OCI-LY1 (cell line): Measurements from ENCODE around the gene TMEM178B.

Source experiments
- H2AFZ ChIP-seq: fragments of 200-600 bp; sonication (generic), shearing (Covaris generic); 2 replicates; pipeline ENCODE4 v1.6.0; 2014; ENCODE audit warnings: antibody characterized with exemption, mild to moderate bottlenecking, low read length
- H3F3A ChIP-seq: fragments of 200-600 bp; sonication (generic), shearing (Covaris generic); 2 replicates; pipeline ENCODE4 v1.6.0; 2014; ENCODE audit warnings: mild to moderate bottlenecking, antibody characterized with exemption, low read length, moderate library complexity; ENCODE audit not compliant: insufficient read depth
- H3K27ac ChIP-seq: fragments of 200-600 bp; sonication (generic); 2 replicates; pipeline ENCODE4 v1.5.1; 2014; ENCODE audit warnings: low read length, mixed run types, mild to moderate bottlenecking, low read depth; ENCODE audit not compliant: poor library complexity, severe bottlenecking
- H3K27me3 ChIP-seq: fragments of 200-600 bp; sonication (generic); 2 replicates; pipeline ENCODE4 v1.6.0; 2014; ENCODE audit warnings: antibody characterized with exemption, mild to moderate bottlenecking, low read length, moderate library complexity; ENCODE audit not compliant: insufficient read depth
- H3K36me3 ChIP-seq: fragments of 200-600 bp; sonication (generic); 2 replicates; pipeline ENCODE4 v1.6.1; 2014; ENCODE audit warnings: mild to moderate bottlenecking, antibody characterized with exemption, low read length, moderate library complexity, mixed read lengths; ENCODE audit not compliant: insufficient read depth
- H3K4me1 ChIP-seq: fragments of 200-600 bp; sonication (generic); 2 replicates; pipeline ENCODE4 v1.5.1; 2014; ENCODE audit warnings: mild to moderate bottlenecking, low read length, moderate library complexity; ENCODE audit not compliant: insufficient read depth, severe bottlenecking
- H3K4me2 ChIP-seq: fragments of 200-600 bp; sonication (generic), shearing (Covaris generic); 2 replicates; pipeline ENCODE4 v1.6.1; 2014; ENCODE audit warnings: low read length
- H3K4me3 ChIP-seq: fragments of 200-600 bp; sonication (generic); 2 replicates; pipeline ENCODE4 v1.5.1; 2014; ENCODE audit warnings: low read length, low read depth, mild to moderate bottlenecking, mixed read lengths; ENCODE audit not compliant: poor library complexity, severe bottlenecking
- H3K79me2 ChIP-seq: fragments of 200-600 bp; shearing (Covaris generic); 2 replicates; pipeline ENCODE4 v1.6.1; 2016; ENCODE audit warnings: mixed run types, low read length, mixed read lengths; ENCODE audit not compliant: insufficient read depth
- H3K9ac ChIP-seq: fragments of 200-600 bp; sonication (generic), shearing (Covaris generic); 2 replicates; pipeline ENCODE4 v1.6.1; 2014; ENCODE audit warnings: mild to moderate bottlenecking, low read length, mixed read lengths
- H3K9me2 ChIP-seq: fragments of 200-600 bp; sonication (generic), shearing (Covaris generic); 2 replicates; pipeline ENCODE4 v1.6.1; 2014; ENCODE audit warnings: low read depth, mild to moderate bottlenecking, low read length, mixed read lengths
- H3K9me3 ChIP-seq: fragments of 200-600 bp; shearing (Covaris generic); 2 replicates; pipeline ENCODE4 v1.6.1; 2014; ENCODE audit warnings: low read length, mixed read lengths
- H4K20me1 ChIP-seq: fragments of 200-600 bp; sonication (generic), shearing (Covaris generic); 2 replicates; pipeline ENCODE4 v1.6.0; 2016; ENCODE audit warnings: mild to moderate bottlenecking, low read length; ENCODE audit not compliant: insufficient read depth
- EZH2 ChIP-seq: fragments of 200-600 bp; sonication (generic), shearing (Covaris generic); IDR thresholded peaks from 2 replicates; pipeline ENCODE4 v1.8.0; 2017; ENCODE audit warnings: borderline replicate concordance, mixed run types, mild to moderate bottlenecking, antibody characterized with exemption, low read length, moderate library complexity, mixed read lengths
- TF ChIP-seq, protein P1 (sequence below): fragments of 200-600 bp; sonication (generic), shearing (Covaris generic); IDR thresholded peaks from 2 replicates; pipeline ENCODE4 v1.5.1; 2017; ENCODE audit warnings: mild to moderate bottlenecking, antibody characterized with exemption, low read length, moderate library complexity, mixed read lengths

Gene TMEM178B

DNA sequence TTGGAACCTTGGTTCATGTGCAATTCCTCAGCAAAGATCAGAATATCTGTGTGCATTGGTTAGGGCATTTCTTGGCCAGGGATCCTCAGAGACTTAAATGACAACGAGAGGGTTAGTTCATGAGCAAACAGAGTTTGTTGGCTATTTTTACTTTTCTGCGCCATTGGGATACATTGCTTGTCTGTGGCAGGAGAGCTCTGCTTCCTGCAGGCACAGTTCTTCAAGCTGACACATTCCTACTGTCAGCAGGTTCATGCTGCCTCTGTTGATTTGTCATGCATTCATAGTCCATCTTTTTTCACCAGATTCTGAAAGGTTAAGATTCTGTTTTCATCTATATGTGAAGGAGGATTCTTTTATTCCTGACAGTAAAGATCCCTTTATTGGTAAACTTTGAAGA lies 139.4 kb downstream of the TMEM178B start:
- H3K9me2 ChIP-seq: no peaks in the 10 kb centered on the region
- no peak overlapping the region for H2AFZ ChIP-seq
- H3K4me3 ChIP-seq: no peak overlapping the region
- no peaks in the 10 kb centered on the region for H3K79me2 ChIP-seq
- TF ChIP-seq, protein P1, sequence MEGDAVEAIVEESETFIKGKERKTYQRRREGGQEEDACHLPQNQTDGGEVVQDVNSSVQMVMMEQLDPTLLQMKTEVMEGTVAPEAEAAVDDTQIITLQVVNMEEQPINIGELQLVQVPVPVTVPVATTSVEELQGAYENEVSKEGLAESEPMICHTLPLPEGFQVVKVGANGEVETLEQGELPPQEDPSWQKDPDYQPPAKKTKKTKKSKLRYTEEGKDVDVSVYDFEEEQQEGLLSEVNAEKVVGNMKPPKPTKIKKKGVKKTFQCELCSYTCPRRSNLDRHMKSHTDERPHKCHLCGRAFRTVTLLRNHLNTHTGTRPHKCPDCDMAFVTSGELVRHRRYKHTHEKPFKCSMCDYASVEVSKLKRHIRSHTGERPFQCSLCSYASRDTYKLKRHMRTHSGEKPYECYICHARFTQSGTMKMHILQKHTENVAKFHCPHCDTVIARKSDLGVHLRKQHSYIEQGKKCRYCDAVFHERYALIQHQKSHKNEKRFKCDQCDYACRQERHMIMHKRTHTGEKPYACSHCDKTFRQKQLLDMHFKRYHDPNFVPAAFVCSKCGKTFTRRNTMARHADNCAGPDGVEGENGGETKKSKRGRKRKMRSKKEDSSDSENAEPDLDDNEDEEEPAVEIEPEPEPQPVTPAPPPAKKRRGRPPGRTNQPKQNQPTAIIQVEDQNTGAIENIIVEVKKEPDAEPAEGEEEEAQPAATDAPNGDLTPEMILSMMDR: no peak
- TF ChIP-seq EZH2: no peak
- no peaks in the 10 kb centered on the region for H3K36me3 ChIP-seq
- H3K27ac ChIP-seq: no peak overlapping the region
- no peaks in the 10 kb centered on the region for H3K9me3 ChIP-seq
- no peaks in the 10 kb centered on the region for H3K4me1 ChIP-seq
- H4K20me1 ChIP-seq: no peaks in the 10 kb centered on the region
- H3K9ac ChIP-seq: no peak overlapping the region
- no peaks in the 10 kb centered on the region for H3K27me3 ChIP-seq
- H3K4me2 ChIP-seq: no peak overlapping the region
- no peaks in the 10 kb centered on the region for H3F3A ChIP-seq

- no peaks in the 10 kb centered on the region for H3K27me3 ChIP-seq
- TF ChIP-seq EZH2: no peak
- TF ChIP-seq, protein P1: no peak
- no peak overlapping the region for H3K27ac ChIP-seq
- H3K4me1 ChIP-seq: no peaks in the 10 kb centered on the region
- H3K79me2 ChIP-seq: no peaks in the 10 kb centered on the region
- no peak overlapping the region for H3K4me2 ChIP-seq
- H3K36me3 ChIP-seq: no peaks in the 10 kb centered on the region
- H3K9ac ChIP-seq: no peak overlapping the region
- no peaks in the 10 kb centered on the region for H4K20me1 ChIP-seq
- no peaks in the 10 kb centered on the region for H3K9me2 ChIP-seq
- no peak overlapping the region for H3K4me3 ChIP-seq
- no peak overlapping the region for H2AFZ ChIP-seq
- H3K9me3 ChIP-seq: no peaks in the 10 kb centered on the region
- no peaks in the 10 kb centered on the region for H3F3A ChIP-seq
Measured at GRCh38 chr7:141217938-141218337, 144.1 kb downstream of the TMEM178B start.

GRCh38 chr7:141218941-141219340 lies 145.1 kb downstream of the TMEM178B start:
- no peak overlapping the region for H2AFZ ChIP-seq
- H3K4me1 ChIP-seq: no peaks in the 10 kb centered on the region
- H3K27ac ChIP-seq: no peak overlapping the region
- H3F3A ChIP-seq: no peaks in the 10 kb centered on the region
- no peaks in the 10 kb centered on the region for H3K27me3 ChIP-seq
- H3K79me2 ChIP-seq: no peaks in the 10 kb centered on the region
- H3K9me2 ChIP-seq: no peaks in the 10 kb centered on the region
- no peaks in the 10 kb centered on the region for H3K9me3 ChIP-seq
- no peaks in the 10 kb centered on the region for H4K20me1 ChIP-seq
- H3K4me3 ChIP-seq: no peak overlapping the region
- no peak overlapping the region for H3K4me2 ChIP-seq
- H3K9ac ChIP-seq: no peak overlapping the region
- TF ChIP-seq EZH2: no peak
- TF ChIP-seq, protein P1: no peak
- H3K36me3 ChIP-seq: no peaks in the 10 kb centered on the region
